Astrocyte of the spinal cord (primary cell): ENCODE results near the gene EWSR1.

Experiments
- DNase-seq: peaks from one replicate; pipeline ENCODE4 v3.0.0; 2011; ENCODE audit warnings: low read depth, low spot score
- H3K4me3 ChIP-seq: 2 replicates; pipeline ENCODE4 v1.5.1; 2011; ENCODE audit warnings: low read depth, mild to moderate bottlenecking, low read length, moderate library complexity
- in situ Hi-C: cut with HindIII; loops from 2 replicates; pipeline ENCODE4 v1.10.0; 2017; ENCODE audit warnings: low sequenced_read_pairs
- TF ChIP-seq, protein P1 (sequence below): IDR thresholded peaks from 2 replicates; pipeline ENCODE4 v1.5.1; 2012; ENCODE audit warnings: low read depth, mild to moderate bottlenecking, low read length, inconsistent platforms

Gene EWSR1

DNA sequence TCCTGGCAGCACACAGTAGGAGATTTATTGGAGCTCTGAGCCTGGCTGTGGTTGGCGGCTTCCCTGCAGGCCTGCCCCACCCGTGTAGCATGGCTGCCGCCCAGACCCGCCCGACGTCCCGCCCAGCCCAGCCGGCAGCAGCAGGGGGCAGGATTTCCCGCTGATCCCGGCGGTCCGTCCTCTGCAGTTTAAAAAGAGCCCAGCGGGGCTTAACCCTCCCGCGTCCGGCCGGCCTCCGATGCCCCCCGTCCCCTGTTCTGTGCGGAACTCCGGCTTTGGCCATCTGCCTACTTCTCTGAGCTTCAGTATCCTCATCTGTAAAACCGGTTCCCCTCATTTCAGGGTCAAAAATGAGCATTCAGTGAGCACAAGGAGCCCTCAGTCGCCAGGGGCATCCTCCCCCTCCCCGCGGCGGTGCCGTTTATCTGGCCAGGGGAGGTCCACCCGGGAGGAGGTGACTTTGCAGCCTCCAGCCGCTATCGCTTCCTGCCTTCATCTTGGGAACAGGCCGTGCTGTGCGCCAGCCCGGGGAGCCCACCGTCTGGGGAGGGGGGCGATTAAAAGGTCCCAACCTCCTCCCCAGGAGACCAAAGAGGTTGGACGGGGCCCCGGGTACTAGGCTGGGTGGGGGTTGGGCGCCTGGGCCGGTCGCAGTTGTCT is 38.2 kb downstream of the EWSR1 start, which contains the start of gene GAS2L1:
GAS2L1 (plus strand) TSS at position 476 of the 660 bp plus-strand sequence. CDS start 1,456 bp downstream, outside the sequence.
- TF ChIP-seq, protein P1, sequence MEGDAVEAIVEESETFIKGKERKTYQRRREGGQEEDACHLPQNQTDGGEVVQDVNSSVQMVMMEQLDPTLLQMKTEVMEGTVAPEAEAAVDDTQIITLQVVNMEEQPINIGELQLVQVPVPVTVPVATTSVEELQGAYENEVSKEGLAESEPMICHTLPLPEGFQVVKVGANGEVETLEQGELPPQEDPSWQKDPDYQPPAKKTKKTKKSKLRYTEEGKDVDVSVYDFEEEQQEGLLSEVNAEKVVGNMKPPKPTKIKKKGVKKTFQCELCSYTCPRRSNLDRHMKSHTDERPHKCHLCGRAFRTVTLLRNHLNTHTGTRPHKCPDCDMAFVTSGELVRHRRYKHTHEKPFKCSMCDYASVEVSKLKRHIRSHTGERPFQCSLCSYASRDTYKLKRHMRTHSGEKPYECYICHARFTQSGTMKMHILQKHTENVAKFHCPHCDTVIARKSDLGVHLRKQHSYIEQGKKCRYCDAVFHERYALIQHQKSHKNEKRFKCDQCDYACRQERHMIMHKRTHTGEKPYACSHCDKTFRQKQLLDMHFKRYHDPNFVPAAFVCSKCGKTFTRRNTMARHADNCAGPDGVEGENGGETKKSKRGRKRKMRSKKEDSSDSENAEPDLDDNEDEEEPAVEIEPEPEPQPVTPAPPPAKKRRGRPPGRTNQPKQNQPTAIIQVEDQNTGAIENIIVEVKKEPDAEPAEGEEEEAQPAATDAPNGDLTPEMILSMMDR = peak; percentile 59
- in situ Hi-C loops = no loop called here
- peak; percentile 87 for DNase-seq
- H3K4me3 ChIP-seq = peak within 1 kb of the TSS; percentile 62

DNA sequence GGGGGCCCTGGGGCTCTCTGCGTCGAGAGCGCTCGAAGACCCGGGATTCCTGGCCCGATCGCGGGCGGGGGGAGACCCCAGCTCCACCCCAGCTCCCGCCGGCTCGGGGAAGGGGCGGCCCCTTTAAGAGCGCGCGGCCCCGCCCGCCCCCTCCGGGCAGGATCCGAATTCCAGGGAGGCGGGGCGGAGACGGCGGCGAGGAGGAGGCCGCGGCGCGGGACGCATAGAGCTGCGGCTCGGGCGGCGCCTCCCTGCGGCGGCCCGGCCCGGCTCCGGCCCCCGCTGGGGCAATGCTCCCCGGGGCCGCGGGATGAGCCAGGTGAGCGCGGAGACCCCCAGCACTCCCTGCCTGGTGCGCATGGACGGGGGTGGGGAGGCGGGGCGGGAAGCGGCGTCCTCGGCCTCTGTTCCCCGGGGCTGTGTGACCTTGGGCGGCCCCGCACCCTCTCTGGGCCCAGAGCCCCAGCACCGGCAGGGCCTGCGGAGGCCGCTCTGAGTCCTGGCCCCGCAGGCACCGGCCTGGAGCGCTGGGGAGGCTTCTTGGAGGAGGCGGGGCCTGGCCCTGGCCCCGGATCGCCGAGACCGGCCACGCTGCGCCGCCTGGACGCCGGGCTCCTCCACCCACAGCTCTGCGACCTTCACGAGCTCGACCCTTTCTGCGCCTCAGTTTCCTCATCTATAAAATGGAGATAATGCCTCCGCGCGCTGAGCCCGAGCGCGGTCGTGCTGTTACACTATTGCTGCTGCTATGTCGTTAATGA is 38.9 kb downstream of the EWSR1 start:
- in situ Hi-C loops = no loop called here
- DNase-seq = peak; percentile 83
- peak overlapping the region; percentile 62 for H3K4me3 ChIP-seq
- TF ChIP-seq, protein P1 = no peak

DNA sequence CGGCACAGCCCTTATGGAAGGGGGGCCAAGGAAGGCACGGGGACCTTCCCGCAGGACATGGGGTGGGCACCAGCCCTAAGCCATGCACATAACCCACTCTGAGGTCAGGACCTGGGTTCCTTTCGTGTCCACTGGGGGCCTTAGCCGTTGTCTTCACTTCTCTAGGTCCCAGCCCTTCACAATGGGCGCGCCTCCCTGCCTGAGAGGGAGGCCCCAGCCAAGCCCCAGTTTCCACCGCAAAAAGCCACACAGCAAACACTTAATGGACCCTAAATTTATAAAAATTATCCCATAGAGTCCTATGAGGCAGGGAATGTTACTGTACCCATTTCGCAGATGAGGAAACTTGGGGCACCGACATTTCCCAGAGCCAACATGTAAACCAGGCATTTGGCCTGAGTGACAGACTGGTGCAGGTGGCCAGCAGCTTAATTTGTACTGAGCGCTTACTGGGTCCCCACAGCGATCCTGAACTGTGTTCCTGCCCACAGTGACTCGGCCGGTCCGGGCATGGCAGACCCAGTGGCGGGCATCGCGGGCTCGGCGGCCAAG is 39.6 kb downstream of the EWSR1 start:
- peak overlapping the region; percentile 62 for H3K4me3 ChIP-seq
- in situ Hi-C loops = no loop called here
- TF ChIP-seq, protein P1 = no peak

GRCh38 chr22:29308148-29308790 is 40.2 kb downstream of the EWSR1 start:
- DNase-seq = no peak

More for the DNA sequence above, 39.6 kb downstream of the EWSR1 start:
- DNase-seq = no peak

DNA sequence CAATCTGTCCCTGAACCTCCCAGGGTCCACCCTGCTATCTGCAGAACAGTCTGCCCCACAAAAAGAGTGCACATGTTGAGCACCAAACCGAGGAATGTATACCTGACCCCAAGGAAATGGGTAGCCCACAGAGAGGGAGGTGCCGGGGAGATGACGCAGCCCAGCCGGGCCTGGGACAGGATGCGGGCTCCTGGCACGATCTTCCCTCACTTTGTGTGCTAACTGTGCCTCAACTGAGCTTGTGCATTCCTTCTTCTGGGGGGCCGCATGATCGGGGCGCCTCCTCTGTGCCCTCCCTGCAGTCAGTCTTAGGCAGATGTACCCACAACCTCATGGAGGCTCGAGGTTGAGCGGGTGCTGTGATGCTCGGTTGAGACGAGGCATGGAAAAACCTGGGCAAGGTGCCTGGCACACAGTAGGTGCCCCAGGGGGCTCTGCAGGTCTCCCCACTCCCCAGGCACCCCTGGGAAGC is 40.8 kb downstream of the EWSR1 start:
- peak overlapping the region; percentile 29 for H3K4me3 ChIP-seq
- TF ChIP-seq, protein P1 = no peak
- in situ Hi-C loops = no loop called here
- peak; percentile 83 for DNase-seq

More at GRCh38 chr22:29308148-29308790, 40.2 kb downstream of the EWSR1 start:
- H3K4me3 ChIP-seq = peak overlapping the region; percentile 62
- TF ChIP-seq, protein P1 = no peak
- in situ Hi-C loops = no loop called here

GRCh38 chr22:29309332-29310064 is 41.4 kb downstream of the EWSR1 start:
- H3K4me3 ChIP-seq = peak overlapping the region; percentile 29
- in situ Hi-C loops = no loop called here
- TF ChIP-seq, protein P1 = no peak
- DNase-seq = peak; percentile 28
